Neutrophil (primary cell): Measurements from ENCODE around the gene WDFY3.

Source experiments
- H3K27ac ChIP-seq: fragments of 200-600 bp; sonication (generic); 2 replicates; pipeline ENCODE4 v1.5.1; 2016; ENCODE audit warnings: mild to moderate bottlenecking, moderate library complexity
- H3K27me3 ChIP-seq: fragments of 200-600 bp; sonication (generic); 2 replicates; pipeline ENCODE4 v1.6.0; 2016; ENCODE audit warnings: mild to moderate bottlenecking
- H3K36me3 ChIP-seq: fragments of 200-600 bp; sonication (generic); 2 replicates; pipeline ENCODE4 v1.5.1; 2017
- H3K4me1 ChIP-seq, 2 experiments: fragments of 200-600 bp in 1 of 2; sonication (generic) in 1 of 2; 1 replicate in 1 of 2; 2 replicates in 1 of 2; pipeline versions ENCODE4 v1.5.1 to v1.6.1; 2013 to 2016; ENCODE audit warnings: low read depth in 1 of 2, low read length in 1 of 2, mild to moderate bottlenecking in 1 of 2, moderate library complexity in 1 of 2; ENCODE audit not compliant: control insufficient read depth in 1 of 2, insufficient read depth in 1 of 2
- H3K4me3 ChIP-seq, 2 experiments: fragments of 200-600 bp in 1 of 2; sonication (generic) in 1 of 2; 1 replicate in 1 of 2; 2 replicates in 1 of 2; pipeline ENCODE4 v1.5.1; 2013 to 2016; ENCODE audit warnings: low read depth in 1 of 2, low read length in 1 of 2, mild to moderate bottlenecking in 1 of 2, moderate library complexity in 1 of 2
- H3K9me3 ChIP-seq: fragments of 200-600 bp; sonication (generic); 2 replicates; pipeline ENCODE4 v1.5.1; 2016
- CTCF ChIP-seq: fragments of 200-600 bp; sonication (generic); IDR thresholded peaks from 2 replicates; pipeline ENCODE4 v1.5.1; 2016; ENCODE audit warnings: antibody characterized with exemption

WDFY3 gene

GRCh38 chr4:84639145-84639544, 327.3 kb downstream of the WDFY3 start:
- Histone ChIP-seq H3K9me3 (no peaks in the 10 kb centered on the region), H3K4me1 (no peaks in the 10 kb centered on the region)

GRCh38 chr4:84638092-84638491, 328.4 kb downstream of the WDFY3 start:
- no peak overlapping the region for H3K4me3 ChIP-seq
- peaks cover 4% of the 10 kb centered on the region for H3K27me3 ChIP-seq
- no peaks in the 10 kb centered on the region for H3K36me3 ChIP-seq
- H3K9me3 ChIP-seq, result no peaks in the 10 kb centered on the region
- H3K27ac ChIP-seq, result no peak overlapping the region
- no peak for TF ChIP-seq CTCF
- no peaks in the 10 kb centered on the region for H3K4me1 ChIP-seq

More at GRCh38 chr4:84639145-84639544, 327.3 kb downstream of the WDFY3 start:
- Histone ChIP-seq H3K27ac (no peak overlapping the region), H3K27me3 (peaks cover 4% of the 10 kb centered on the region), H3K36me3 (no peaks in the 10 kb centered on the region), H3K4me3 (no peak overlapping the region)
- TF ChIP-seq CTCF, result no peak

- TF ChIP-seq CTCF, result no peak
- Histone ChIP-seq H3K4me1 (no peaks in the 10 kb centered on the region), H3K27me3 (peaks cover 4% of the 10 kb centered on the region), H3K27ac (no peak overlapping the region), H3K9me3 (no peaks in the 10 kb centered on the region), H3K4me3 (no peak overlapping the region), H3K36me3 (no peaks in the 10 kb centered on the region)
Measured at GRCh38 chr4:84634961-84635360, 331.5 kb downstream of the WDFY3 start.

GRCh38 chr4:84632092-84632491, 334.4 kb downstream of the WDFY3 start:
- Histone ChIP-seq H3K36me3 (no peaks in the 10 kb centered on the region), H3K9me3 (no peaks in the 10 kb centered on the region), H3K4me1 (no peaks in the 10 kb centered on the region), H3K27ac (no peak overlapping the region), H3K4me3 (no peak overlapping the region), H3K27me3 (peaks cover 10% of the 10 kb centered on the region)
- no peak for TF ChIP-seq CTCF

GRCh38 chr4:84631573-84631972, 334.9 kb downstream of the WDFY3 start:
- H3K27me3 ChIP-seq, result peaks cover 10% of the 10 kb centered on the region
- H3K4me1 ChIP-seq, result no peaks in the 10 kb centered on the region
- H3K36me3 ChIP-seq, result no peaks in the 10 kb centered on the region
- no peaks in the 10 kb centered on the region for H3K9me3 ChIP-seq
- H3K27ac ChIP-seq, result no peak overlapping the region
- TF ChIP-seq CTCF, result no peak
- no peak overlapping the region for H3K4me3 ChIP-seq

GRCh38 chr4:84626673-84627072, 339.8 kb downstream of the WDFY3 start:
- H3K27me3 ChIP-seq, result peaks cover 6% of the 10 kb centered on the region
- H3K9me3 ChIP-seq, result no peaks in the 10 kb centered on the region
- no peaks in the 10 kb centered on the region for H3K4me1 ChIP-seq
- no peak for TF ChIP-seq CTCF
- H3K4me3 ChIP-seq, result no peak overlapping the region
- no peak overlapping the region for H3K27ac ChIP-seq
- no peaks in the 10 kb centered on the region for H3K36me3 ChIP-seq
